GM18873 (cell line): ENCODE data around the gene PPP4R2.

Experiments used
- ATAC-seq: cut with Tn5 transposase; IDR thresholded peaks from one replicate; pipeline ENCODE4 v1.9.1; 2021; ENCODE audit warnings: mild to moderate bottlenecking, moderate library complexity, moderate number of reproducible peaks; ENCODE audit not compliant: unreplicated experiment, low FRiP score

PPP4R2 gene

DNA sequence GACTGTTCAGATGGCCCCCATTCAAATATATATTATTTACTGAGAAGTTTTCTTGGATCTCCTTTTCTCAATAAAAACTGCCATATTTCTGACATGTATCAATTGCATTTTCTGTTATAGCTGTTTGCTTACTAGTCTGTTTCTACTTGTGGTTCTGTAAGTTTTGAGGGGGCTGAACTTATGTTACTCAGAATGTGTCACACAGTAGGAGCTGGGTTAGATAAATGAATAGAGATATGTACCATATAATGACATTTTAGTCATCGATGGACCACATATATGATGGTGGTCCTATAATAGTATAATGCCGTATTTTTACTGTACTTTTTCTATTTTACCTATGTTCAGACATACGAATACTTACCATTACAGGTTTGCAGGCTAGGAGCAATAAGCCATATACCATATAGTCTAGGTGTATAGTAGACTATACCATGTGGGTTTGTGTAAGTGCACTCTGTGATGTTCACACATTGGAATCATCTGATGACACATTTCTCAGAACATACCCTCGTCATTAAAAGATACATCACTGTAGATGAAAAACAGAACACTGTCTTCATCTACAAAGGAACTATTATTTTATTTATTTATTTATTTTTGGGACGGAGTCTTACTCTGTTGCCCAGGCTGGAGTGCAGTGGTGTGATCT is 22.3 kb downstream of the PPP4R2 start:
- no peak for ATAC-seq

DNA sequence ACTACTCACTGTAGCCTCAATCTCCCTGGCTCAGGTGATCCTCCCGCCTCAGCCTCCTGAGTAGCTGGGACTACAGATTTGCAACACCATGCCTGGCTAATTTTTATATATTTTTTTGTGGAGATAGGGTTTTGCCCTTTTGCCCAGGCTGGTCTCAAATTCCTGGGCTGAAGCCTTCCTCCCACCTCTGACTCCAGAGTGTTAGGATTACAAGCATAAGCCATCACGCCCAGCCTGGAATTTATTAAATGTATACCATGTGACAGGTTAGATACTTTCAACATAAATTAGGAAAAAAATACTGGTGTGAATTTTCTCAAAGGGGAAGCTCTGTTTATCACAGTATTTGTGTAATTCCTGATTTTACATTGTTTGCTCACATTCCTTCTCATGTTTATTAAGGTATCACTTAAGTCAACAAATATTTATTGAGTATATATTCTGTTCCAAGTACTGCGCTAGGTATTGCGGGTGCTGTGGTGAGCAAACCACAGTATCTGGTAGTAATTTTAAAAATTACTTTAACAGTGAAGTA is 24.8 kb downstream of the PPP4R2 start:
- ATAC-seq = no peak

GRCh38 chr3:73024836-73025235 is 28.2 kb downstream of the PPP4R2 start:
- ATAC-seq = no peak

DNA sequence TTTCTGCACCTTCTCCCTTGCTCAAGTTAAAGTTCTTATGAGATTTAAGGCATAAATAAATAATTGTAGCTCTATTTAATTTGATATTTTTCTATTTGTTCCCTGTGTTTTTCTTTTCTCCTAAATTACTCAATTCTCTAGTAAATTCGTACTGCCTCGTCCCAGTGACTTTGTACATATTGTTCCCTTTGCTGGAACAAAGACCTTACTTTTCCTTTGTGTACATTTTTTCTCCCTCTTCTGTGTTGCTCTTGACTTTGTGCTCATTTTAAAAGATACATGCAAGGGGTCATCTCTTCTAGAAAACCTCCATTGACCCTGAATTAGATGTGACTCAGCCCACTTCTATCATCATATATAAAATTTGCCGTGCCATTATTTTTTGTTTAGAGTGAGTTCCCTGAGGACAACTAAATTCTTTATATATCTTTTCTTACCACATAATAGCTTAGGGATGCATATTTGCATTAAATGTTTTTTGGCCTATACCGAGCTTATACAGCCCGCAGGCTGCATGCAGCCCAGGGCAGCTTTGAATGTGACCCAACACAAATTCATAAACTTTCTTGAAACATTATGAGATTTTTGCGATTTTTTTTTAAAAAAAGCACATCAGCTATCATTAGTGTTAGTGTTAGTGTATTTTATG is 29.6 kb downstream of the PPP4R2 start:
- ATAC-seq = no peak

GRCh38 chr3:73026760-73027113 is 30.1 kb downstream of the PPP4R2 start:
- ATAC-seq = no peak

GRCh38 chr3:73028803-73029202 is 32.2 kb downstream of the PPP4R2 start:
- ATAC-seq = no peak

GRCh38 chr3:73029321-73029796 is 32.7 kb downstream of the PPP4R2 start:
- no peak for ATAC-seq

GRCh38 chr3:73030073-73030597 is 33.5 kb downstream of the PPP4R2 start:
- ATAC-seq = no peak

DNA sequence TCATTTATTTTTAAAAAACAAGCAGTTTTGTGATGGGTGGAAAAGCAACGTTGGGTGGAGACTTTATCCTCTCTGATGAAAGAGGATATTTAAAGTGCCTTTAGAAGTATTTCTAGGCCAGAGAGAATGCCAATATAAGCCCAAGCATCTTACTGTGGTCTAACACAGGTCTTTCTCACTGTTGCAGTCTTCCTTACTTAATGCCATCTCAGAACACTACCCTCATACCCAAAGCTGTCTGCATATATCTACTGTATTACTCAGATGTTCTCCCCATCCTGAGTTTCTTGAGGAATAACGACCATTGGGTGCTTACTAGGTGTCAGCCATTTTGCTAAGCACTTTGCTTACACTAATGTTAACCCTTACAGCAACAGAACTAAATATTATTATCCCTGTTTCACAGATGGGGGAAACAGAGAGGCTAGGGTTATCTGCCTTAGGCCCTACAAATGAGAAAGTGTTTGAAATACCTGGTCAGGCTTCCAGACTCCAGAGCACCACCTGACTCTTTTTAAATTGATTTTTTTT is 35.0 kb downstream of the PPP4R2 start:
- no peak for ATAC-seq

DNA sequence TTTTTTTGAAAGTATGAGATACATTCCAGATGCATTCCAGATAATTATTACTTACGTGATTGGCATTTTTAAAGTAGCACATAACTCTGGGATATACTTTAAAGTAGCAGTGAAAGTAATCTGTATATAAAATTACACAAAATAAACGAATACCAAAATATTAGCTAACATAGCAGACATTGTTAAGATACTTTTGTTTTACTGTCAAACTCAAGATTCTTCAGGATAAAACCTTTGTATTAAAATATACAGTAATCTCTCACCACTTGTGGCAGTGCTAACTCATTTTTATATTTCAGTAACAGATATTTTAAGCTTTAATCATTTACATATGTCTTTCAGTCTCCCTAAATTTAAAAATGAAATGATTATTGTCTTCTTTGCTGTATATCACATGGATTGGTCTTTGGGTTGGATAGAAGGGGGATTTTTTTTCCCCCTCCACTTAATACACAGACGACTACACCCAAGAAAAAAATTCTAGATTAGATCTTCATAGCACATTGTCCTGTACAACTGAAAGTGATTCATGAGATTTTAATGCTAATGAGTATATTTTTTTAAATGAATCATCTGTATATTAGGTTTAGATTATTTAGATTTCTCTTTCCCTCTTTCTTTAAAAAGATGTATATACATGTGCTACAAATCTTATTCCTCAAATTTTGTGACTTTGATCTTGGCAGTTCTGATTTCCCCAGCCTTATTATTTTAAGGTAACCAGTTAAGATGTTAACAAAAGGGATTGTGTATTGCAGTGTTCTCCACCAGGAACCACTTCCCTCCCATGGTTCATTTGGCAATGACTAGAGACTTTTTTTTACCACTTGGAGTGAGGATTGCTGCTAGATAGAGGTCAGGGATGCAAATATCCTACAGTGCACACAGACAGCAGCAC is 40.3 kb downstream of the PPP4R2 start:
- no peak for ATAC-seq

GRCh38 chr3:73041537-73041936 is 44.9 kb downstream of the PPP4R2 start:
- no peak for ATAC-seq

- no peak for ATAC-seq
Observed at GRCh38 chr3:73043414-73043813, 46.8 kb downstream of the PPP4R2 start.

- ATAC-seq = no peak
Observed at GRCh38 chr3:73045391-73045790, 48.8 kb downstream of the PPP4R2 start.

- no peak for ATAC-seq
Observed at GRCh38 chr3:73046195-73046594, 49.6 kb downstream of the PPP4R2 start.

GRCh38 chr3:73049319-73049718 is 52.7 kb downstream of the PPP4R2 start:
- ATAC-seq = no peak

DNA sequence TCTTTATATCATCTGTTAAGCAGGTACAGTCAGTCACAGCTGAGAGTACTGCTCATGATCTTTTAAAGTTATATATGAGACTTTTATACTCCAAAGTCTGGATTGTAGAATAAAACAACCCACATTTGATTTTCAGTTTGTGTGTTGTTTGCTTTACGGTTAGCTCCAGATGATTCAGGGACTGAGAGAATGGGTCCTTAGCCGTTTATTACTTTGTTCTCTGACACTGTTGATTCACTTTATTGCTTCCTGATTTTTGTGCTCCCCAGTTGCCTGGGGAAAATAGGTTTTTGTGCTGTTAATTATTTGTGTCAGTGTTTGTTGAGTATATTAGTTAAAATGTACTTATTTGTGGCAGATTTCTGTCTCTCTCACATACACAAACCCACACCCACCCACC is 56.2 kb downstream of the PPP4R2 start:
- no peak for ATAC-seq

DNA sequence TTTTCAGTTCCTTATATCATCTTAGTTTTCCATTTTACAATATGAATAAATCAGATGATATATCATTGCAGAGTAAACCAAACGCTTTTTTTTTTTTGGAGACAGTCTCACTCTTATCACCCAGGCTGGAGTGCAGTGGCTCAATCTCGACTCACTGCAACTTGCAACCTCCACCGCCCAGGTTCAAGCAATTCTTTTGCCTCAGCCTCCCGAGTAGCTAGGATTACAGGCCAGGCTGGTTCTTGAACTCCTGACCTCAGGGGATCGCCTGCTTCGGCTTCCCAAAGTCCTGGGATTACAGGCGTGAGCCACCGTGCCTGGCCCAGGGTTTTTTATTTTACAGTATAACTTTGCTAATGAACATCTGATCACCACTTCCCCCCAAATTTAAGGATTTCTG is 59.0 kb downstream of the PPP4R2 start:
- no peak for ATAC-seq

GRCh38 chr3:73056014-73056844 is 59.6 kb downstream of the PPP4R2 start:
- no peak for ATAC-seq

DNA sequence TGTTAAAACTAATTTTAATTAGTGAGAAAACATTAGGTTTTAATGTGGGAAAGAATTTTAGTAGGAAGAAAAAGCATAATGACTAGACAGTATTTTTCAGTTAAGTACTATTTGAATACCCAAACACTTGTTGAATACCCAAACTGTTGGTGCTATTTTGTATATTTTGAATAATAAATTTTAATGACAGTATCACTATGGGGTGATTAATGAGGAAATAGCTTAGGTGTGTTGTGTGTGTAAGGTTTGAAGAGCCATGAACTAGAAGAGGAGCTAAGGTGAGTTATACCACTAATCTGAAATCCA is 60.2 kb downstream of the PPP4R2 start:
- ATAC-seq = no peak

DNA sequence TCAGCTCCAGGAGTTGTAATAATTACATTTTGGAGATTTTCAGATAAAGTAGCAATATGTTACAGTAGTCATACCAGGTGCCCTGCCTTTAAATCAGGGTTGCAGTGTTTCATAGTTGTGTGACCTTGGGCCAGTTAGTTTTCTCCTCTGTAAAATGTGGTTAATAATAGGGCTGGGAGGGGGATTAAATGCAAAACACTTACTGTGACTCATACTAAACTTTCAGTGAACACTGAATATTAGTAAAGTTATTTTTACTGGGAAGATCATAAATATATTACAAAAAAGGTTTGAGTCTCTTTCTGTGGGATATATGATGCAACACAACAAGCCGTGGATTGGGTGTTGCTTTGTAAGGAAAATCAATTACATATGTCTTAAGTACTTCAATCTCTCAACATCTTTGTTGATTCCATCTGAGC is 63.7 kb downstream of the PPP4R2 start:
- no peak for ATAC-seq
